Suprapubic skin (tissue), 4 donors: ENCODE data around the gene STXBP1. TPM values are rescaled to one million over a fixed set of nuclear protein-coding genes. Genes with fewer than 3 reads are reported as not detected.
"Not testable (repeated sequence)": the region's sequence is repeated elsewhere in the genome, so short reads cannot be mapped to it uniquely, and the experiment has no call there.

Experiments
- DNase-seq, 2 donors: peaks; one replicate each; pipeline ENCODE4 v3.0.0-alpha.2; 2019; ENCODE audit warnings: low spot score in 2 of 2
- H3K27ac ChIP-seq: fragments of 200-600 bp; sonication (generic); one replicate; pipeline ENCODE4 v1.5.1; 2019
- H3K27me3 ChIP-seq: fragments of 200-600 bp; sonication (generic); one replicate; pipeline ENCODE4 v1.5.1; 2019
- H3K36me3 ChIP-seq: fragments of 200-600 bp; sonication (generic); one replicate; pipeline ENCODE4 v1.5.1; 2019
- H3K4me1 ChIP-seq: fragments of 200-600 bp; sonication (generic); one replicate; pipeline ENCODE4 v1.5.1; 2019
- H3K4me3 ChIP-seq: fragments of 200-600 bp; sonication (generic); one replicate; pipeline ENCODE4 v1.5.1; 2019; ENCODE audit warnings: mild to moderate bottlenecking
- H3K9me3 ChIP-seq: fragments of 200-600 bp; sonication (generic); one replicate; pipeline ENCODE4 v1.5.1; 2019
- EP300 ChIP-seq: sonication (generic); formaldehyde crosslinking; IDR thresholded peaks from one replicate; pipeline ENCODE4 v1.6.1; 2017; ENCODE audit warnings: antibody characterized with exemption
- POLR2A ChIP-seq, 2 donors: fragments of 450-650 bp; IDR thresholded peaks; one replicate each; pipeline ENCODE4 v1.6.1; 2017; ENCODE audit warnings: antibody characterized with exemption in 2 of 2, mild to moderate bottlenecking in 2 of 2, moderate library complexity in 2 of 2
- POLR2AphosphoS5 ChIP-seq, 3 donors: sonication (generic); formaldehyde crosslinking; IDR thresholded peaks; one replicate each; pipeline ENCODE4 v1.6.1; 2017; ENCODE audit warnings: antibody characterized with exemption in 3 of 3
- WGBS: methylation state at CpG from one replicate; pipeline ENCODE4 v1.1.5; 2018; 5-methylcytosine and 5-hydroxymethylcytosine counted together
- total RNA-seq, 4 donors: library from RNA; depleted of rRNA; stranded (reverse); fragments of >200 nt; gene quantifications; one replicate each; pipeline ENCODE4 v1.1.0, GENCODE V29; 2016
- TF ChIP-seq, protein P1 (sequence below), 2 donors: fragments of 200-600 bp in 1 of 2; fragments of 450-650 bp in 1 of 2; sonication (generic) in 1 of 2; IDR thresholded peaks; one replicate each; pipeline ENCODE4 v1.5.1; 2016 to 2019; ENCODE audit warnings: antibody characterized with exemption in 2 of 2, mild to moderate bottlenecking in 1 of 2, moderate library complexity in 1 of 2

The STXBP1 gene
- total RNA-seq, 4 donors from 2014 or later: 18.4 to 28.2 (median 24.5) TPM

DNA sequence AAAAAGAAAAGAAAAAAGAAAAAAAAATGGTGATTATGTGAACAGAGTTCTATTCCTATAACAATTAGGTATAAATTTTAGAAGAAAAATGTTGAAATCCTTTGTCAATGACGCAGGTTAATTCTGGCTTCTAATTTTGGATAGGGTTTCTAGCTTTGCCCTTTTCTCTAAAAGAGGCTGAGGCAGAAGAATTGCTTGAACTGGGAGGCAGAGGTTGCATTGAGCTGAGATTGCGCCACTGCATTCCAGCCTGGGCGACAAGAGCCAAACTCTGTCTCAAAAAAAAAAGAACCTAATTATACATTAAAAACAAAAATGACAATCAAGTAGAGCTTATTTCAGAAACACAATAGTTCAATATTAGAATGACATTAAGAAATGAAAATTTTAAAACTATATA lies 2.9 kb downstream of the STXBP1 start:
- H3K9me3 ChIP-seq: no peaks in the 10 kb centered on the region
- no peak overlapping the region for H3K27ac ChIP-seq
- no peaks in the 10 kb centered on the region for H3K36me3 ChIP-seq
- DNase-seq: no peak
- no peaks in the 10 kb centered on the region for H3K27me3 ChIP-seq
- WGBS: 45% methylated on average over 3 of the region's 3 CpGs
- no peak overlapping the region for H3K4me3 ChIP-seq
- H3K4me1 ChIP-seq: peaks cover 16% of the 10 kb centered on the region
- TF ChIP-seq, protein P1, sequence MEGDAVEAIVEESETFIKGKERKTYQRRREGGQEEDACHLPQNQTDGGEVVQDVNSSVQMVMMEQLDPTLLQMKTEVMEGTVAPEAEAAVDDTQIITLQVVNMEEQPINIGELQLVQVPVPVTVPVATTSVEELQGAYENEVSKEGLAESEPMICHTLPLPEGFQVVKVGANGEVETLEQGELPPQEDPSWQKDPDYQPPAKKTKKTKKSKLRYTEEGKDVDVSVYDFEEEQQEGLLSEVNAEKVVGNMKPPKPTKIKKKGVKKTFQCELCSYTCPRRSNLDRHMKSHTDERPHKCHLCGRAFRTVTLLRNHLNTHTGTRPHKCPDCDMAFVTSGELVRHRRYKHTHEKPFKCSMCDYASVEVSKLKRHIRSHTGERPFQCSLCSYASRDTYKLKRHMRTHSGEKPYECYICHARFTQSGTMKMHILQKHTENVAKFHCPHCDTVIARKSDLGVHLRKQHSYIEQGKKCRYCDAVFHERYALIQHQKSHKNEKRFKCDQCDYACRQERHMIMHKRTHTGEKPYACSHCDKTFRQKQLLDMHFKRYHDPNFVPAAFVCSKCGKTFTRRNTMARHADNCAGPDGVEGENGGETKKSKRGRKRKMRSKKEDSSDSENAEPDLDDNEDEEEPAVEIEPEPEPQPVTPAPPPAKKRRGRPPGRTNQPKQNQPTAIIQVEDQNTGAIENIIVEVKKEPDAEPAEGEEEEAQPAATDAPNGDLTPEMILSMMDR (IDR thresholded peaks at IDR 0.05): no peak
- TF ChIP-seq POLR2A (IDR thresholded peaks at IDR 0.05) (no peak), POLR2AphosphoS5 (IDR thresholded peaks at IDR 0.05) (no peak), EP300 (no peak)

DNA sequence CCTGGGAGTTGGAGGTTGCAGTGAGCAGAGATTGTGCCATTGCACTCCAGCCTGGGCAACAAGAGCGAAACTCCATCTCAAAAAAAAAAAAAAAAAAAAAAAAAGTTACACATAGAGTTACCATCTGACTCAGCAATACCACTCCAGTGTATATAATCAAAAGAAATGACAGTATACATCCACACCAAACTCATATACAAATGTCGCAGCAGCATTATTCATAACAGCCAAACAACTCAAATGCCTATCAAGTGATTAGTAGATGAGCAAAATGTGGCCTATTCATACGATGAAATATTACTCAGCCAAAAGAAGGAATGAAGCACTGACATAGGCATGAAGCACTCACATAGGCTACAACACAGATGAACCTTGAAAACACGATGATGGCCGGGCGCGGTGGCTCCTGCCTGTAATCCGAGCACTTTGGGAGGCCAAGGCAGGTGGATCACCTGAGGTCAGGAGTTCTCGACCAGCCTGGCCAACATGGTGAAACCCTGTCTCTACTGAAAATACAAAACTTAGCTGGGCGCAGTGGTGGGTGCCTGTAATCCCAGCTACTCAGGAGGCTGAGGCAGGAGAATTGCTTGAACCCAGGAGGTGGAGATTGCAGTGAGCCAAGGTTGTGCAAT lies 9.4 kb downstream of the STXBP1 start:
- DNase-seq, H3K27ac ChIP-seq, H3K4me3 ChIP-seq, H3K27me3 ChIP-seq, H3K36me3 ChIP-seq, H3K9me3 ChIP-seq, H3K4me1 ChIP-seq: not testable (repeated sequence)
- WGBS: 87% methylated on average over 10 of the region's 10 CpGs

- WGBS: 65% methylated on average over 8 of the region's 8 CpGs
These were observed 14.8 kb downstream of the STXBP1 start for GRCh38 chr9:127626752-127627493.

DNA sequence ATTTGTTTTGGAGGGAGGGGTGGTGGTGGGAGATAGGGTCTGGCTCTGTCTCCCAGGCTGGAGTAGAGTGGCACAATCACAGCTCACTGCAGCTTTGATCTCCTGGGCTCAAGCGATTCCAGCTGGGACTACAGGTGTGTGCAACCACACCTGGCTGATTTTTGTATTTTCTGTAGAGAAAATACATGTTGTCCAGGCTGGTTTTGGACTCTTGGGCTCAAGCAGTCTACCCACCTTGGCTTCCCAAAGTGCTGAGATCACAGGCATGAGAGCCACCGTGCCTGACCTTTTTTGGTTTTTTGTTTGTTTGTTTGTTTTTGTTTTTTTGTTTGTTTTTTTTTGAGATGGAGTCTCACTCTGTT lies 15.4 kb downstream of the STXBP1 start:
- TF ChIP-seq POLR2A (IDR thresholded peaks at IDR 0.05) (no peak), POLR2AphosphoS5 (IDR thresholded peaks at IDR 0.05) (no peak), EP300 (no peak)
- TF ChIP-seq, protein P1 (IDR thresholded peaks at IDR 0.05): no peak
- H3K4me3 ChIP-seq: no peak overlapping the region
- no peak for DNase-seq
- WGBS: 76% methylated on average over 2 of the region's 2 CpGs
- no peaks in the 10 kb centered on the region for H3K9me3 ChIP-seq
- H3K4me1 ChIP-seq: peaks cover 4% of the 10 kb centered on the region
- H3K36me3 ChIP-seq: no peaks in the 10 kb centered on the region
- no peaks in the 10 kb centered on the region for H3K27me3 ChIP-seq
- no peak overlapping the region for H3K27ac ChIP-seq

More at GRCh38 chr9:127626752-127627493, 14.8 kb downstream of the STXBP1 start:
- Histone ChIP-seq H3K36me3 (no peaks in the 10 kb centered on the region), H3K27ac (no peak overlapping the region), H3K4me3 (no peak overlapping the region), H3K4me1 (peaks cover 4% of the 10 kb centered on the region), H3K9me3 (no peaks in the 10 kb centered on the region), H3K27me3 (no peaks in the 10 kb centered on the region)
- TF ChIP-seq POLR2AphosphoS5 (IDR thresholded peaks at IDR 0.05) (no peak), POLR2A (IDR thresholded peaks at IDR 0.05) (no peak), EP300 (no peak)
- TF ChIP-seq, protein P1 (IDR thresholded peaks at IDR 0.05): no peak
- DNase-seq: no peak

DNA sequence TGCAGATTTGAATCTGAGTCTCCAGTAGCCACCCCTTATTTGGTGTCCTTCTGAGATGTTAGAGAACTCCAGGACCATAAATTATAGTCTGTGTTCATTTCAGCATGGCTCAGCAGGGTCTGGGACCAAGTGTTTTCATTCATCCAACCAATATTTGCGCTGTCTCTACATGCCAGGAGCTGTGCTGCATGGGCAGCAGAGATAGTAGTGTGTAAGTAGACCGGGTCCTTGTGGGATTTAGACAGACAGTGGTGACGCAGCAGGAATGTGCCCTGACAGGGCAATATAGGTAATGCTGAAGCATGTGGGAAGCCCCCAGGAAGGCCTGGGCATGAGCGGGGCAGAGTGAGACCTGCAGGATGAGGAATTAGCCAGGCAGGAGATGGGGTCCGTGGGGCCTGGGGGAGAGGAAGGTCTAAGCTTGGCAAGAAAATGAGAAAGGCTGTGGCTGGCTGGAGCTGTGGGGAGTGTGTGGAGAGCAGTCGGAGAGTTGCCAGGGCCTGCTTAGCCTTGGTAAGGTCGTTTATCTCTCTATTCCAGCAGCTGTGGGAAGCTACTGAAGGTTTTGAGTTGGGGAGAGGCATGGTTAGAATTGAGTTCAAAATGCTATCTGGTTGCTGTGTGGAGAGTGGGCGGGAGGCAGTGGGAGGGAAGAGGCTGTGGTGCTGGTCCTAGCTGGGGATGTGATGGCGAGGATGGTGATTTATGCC lies 16.8 kb downstream of the STXBP1 start:
- 66% methylated on average over 9 of the region's 9 CpGs for WGBS
- no peak for DNase-seq
- no peaks in the 10 kb centered on the region for H3K9me3 ChIP-seq
- TF ChIP-seq EP300 (no peak), POLR2AphosphoS5 (IDR thresholded peaks at IDR 0.05) (no peak), POLR2A (IDR thresholded peaks at IDR 0.05) (no peak)
- TF ChIP-seq, protein P1 (IDR thresholded peaks at IDR 0.05): no peak
- no peaks in the 10 kb centered on the region for H3K36me3 ChIP-seq
- H3K27me3 ChIP-seq: no peaks in the 10 kb centered on the region
- no peak overlapping the region for H3K27ac ChIP-seq
- peaks cover 16% of the 10 kb centered on the region for H3K4me1 ChIP-seq
- H3K4me3 ChIP-seq: no peak overlapping the region
